Spleen (tissue), 7 donors: Measurements from ENCODE around the gene DDR1.

Experiments used
- POLR2AphosphoS5 ChIP-seq, 3 donors: sonication (generic); formaldehyde crosslinking; IDR thresholded peaks; one replicate each; pipeline ENCODE4 v1.5.1; 2017; ENCODE audit warnings: antibody characterized with exemption in 3 of 3
- TF ChIP-seq, protein P1 (sequence below), 11 experiments: fragments of 200-600 bp in 7 of 11; fragments of 450-650 bp in 4 of 11; sonication (generic) in 4 of 11; IDR thresholded peaks in 8 of 11; conservative IDR thresholded peaks in 3 of 11; 1 replicate in 7 of 11; 2 replicates in 4 of 11; pipeline versions ENCODE4 v1.4.0 to v1.8.0; 2016 to 2021; ENCODE audit warnings: antibody characterized with exemption in 11 of 11, inconsistent platforms in 4 of 11, mild to moderate bottlenecking in 1 of 11
- donor health status: DM: no; HTN: no; CAD: no; lungs with moderate emphysema.
- donor health status: DM: no; HTN: no; CAD: no.
- donor health status: DM: no; HTN: no; CAD: no.

GRCh38 chr6:30898750-30899360 is 14.5 kb downstream of the DDR1 start:
- TF ChIP-seq, protein P1, sequence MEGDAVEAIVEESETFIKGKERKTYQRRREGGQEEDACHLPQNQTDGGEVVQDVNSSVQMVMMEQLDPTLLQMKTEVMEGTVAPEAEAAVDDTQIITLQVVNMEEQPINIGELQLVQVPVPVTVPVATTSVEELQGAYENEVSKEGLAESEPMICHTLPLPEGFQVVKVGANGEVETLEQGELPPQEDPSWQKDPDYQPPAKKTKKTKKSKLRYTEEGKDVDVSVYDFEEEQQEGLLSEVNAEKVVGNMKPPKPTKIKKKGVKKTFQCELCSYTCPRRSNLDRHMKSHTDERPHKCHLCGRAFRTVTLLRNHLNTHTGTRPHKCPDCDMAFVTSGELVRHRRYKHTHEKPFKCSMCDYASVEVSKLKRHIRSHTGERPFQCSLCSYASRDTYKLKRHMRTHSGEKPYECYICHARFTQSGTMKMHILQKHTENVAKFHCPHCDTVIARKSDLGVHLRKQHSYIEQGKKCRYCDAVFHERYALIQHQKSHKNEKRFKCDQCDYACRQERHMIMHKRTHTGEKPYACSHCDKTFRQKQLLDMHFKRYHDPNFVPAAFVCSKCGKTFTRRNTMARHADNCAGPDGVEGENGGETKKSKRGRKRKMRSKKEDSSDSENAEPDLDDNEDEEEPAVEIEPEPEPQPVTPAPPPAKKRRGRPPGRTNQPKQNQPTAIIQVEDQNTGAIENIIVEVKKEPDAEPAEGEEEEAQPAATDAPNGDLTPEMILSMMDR (IDR thresholded peaks at IDR 0.05 in 8 of 11, conservative IDR thresholded peaks at IDR 0.05 in 3 of 11) = no peak
- TF ChIP-seq POLR2AphosphoS5 (IDR thresholded peaks at IDR 0.05) = no peak
